ENCODE measurements around the gene ZEB2. TPM values are rescaled to one million over a fixed set of nuclear protein-coding genes. Genes with fewer than 3 reads are reported as not detected.

Gene ZEB2
- total and polyA plus RNA-seq, 2 donors (not counting 3 experiments of a cell fraction or from before 2014, with no cell fraction given): 17.9 to 49.6 TPM

DNA sequence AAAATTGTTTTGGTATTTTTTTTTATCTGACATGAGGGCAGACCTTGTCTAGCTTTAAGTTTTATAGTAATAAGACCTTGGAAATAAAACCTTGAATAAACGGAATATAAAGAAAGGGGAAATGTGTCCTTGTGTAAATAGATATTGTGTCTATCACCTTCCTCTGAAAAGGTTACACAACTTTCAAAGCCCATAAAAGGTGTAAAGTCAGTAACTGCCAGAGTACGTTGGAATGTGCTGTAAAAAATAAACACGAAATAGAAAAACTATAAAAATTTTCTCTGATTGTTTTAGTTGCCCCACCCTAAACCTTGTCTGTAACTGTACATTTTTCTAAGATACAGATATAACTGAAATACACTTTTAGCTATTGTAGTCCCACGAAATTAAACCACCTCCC lies 82.3 kb downstream of the ZEB2 start:
- H4K20me1 ChIP-seq (replicated peaks; ENCODE audit: control insufficient read depth, extremely low read depth, insufficient read depth, low read length): no peaks in the 10 kb centered on the region
- DNase-seq (ENCODE audit: low read depth, low spot score): no peak
- TF ChIP-seq POLR2A (IDR thresholded peaks at IDR 0.05; ENCODE audit: low read depth, low read length) (no peak), JUN (IDR thresholded peaks at IDR 0.05; ENCODE audit: borderline replicate concordance, insufficient read depth, insufficient read length, low read depth) (no peak)
- TF ChIP-seq, protein P1, sequence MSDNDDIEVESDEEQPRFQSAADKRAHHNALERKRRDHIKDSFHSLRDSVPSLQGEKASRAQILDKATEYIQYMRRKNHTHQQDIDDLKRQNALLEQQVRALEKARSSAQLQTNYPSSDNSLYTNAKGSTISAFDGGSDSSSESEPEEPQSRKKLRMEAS (IDR thresholded peaks at IDR 0.05; ENCODE audit: insufficient read depth, insufficient read length): no peak
- peaks cover 27% of the 10 kb centered on the region for H3K79me2 ChIP-seq (ENCODE audit: control insufficient read depth, insufficient read depth, low read length)
- H3K9me1 ChIP-seq (replicated peaks; ENCODE audit: control insufficient read depth, extremely low read depth, insufficient read depth, low read length): no peaks in the 10 kb centered on the region
- ChIA-PET POLR2A (no interaction called here), CTCF (interaction anchor here (4.4 kb wide), 1 partner anchor 13 kb away, joined by 29 read pairs; no protein-coding TSS in a partner anchor)
- H2AFZ ChIP-seq (ENCODE audit: low read depth, low read length): no peak overlapping the region
- H3K4me3 ChIP-seq (replicated peaks in 1 of 3; ENCODE audit: insufficient read depth in 1 of 3, low read depth in 1 of 3, low read length in 3 of 3): no peak overlapping the region
- BruUV-seq (replicated peaks): no TSS peak
- H3K9me3 ChIP-seq (replicated peaks; ENCODE audit: control insufficient read depth, insufficient read depth, low read length): no peaks in the 10 kb centered on the region
- H3K9ac ChIP-seq (replicated peaks; ENCODE audit: extremely low read depth, insufficient read depth, low read length): no peak overlapping the region
- no peak for FAIRE-seq
- intact Hi-C loops (cut with micrococcal nuclease): no loop called here
- H3K4me1 ChIP-seq (ENCODE audit: control insufficient read depth, extremely low read depth, insufficient read depth, low read length): peaks cover 3% of the 10 kb centered on the region
- H3K27ac ChIP-seq (ENCODE audit: insufficient read depth, low read depth, low read length): no peak overlapping the region
- no peaks in the 10 kb centered on the region for H3K27me3 ChIP-seq (ENCODE audit: control insufficient read depth in 2 of 2, insufficient read depth in 2 of 2, low read length in 2 of 2)
- dilution Hi-C loops (cut with MboI; ENCODE audit: extremely low pct_ligation_motif_present, low sequenced_read_pairs): no loop called here
- H3K36me3 ChIP-seq (ENCODE audit: control insufficient read depth in 2 of 2, extremely low read depth in 1 of 2, insufficient read depth in 2 of 2, low read length in 2 of 2): peaks cover 0 to 2% of the 10 kb centered on the region in 2 experiments
- no peak overlapping the region for H3K4me2 ChIP-seq (ENCODE audit: insufficient read depth, low read length)

DNA sequence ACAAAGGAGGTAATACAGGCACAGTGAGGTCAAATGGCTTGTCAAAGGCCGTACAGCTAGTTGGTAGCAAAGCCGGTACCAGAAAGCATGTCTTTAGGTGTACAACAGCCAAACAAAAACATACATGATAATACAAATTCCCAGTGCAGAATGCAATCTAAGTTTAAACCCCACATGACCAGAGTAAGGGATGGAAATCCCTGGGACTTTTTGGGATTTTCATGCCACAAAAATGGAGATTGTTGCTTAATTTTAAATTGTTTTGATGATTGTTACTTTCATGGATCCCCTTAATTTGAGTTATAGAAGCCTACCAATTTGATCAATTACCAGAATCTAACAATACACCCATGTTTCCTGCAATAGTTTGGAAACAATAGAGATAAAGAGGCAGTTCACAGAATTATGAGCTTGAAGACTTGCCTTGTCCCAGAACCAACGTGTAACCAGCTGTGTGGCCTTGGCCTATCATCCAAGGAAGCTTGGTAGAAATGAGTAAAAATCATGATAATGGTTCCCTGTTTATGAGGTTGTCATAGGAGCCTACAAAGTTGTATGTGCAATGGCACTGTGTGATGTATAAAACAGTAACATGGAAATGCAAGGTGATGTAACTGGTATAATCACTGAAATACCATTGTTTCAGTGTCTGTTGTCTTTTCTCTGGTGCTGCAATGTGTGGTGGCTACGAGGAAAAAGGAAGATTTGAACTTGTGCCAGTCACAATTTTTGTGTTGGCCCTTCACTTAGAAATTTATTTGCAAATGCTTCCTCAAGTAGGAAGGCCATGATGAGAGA lies 85.3 kb downstream of the ZEB2 start:
- H4K20me1 ChIP-seq (replicated peaks; ENCODE audit: control insufficient read depth, extremely low read depth, insufficient read depth, low read length): no peaks in the 10 kb centered on the region
- TF ChIP-seq POLR2AphosphoS5 (IDR thresholded peaks at IDR 0.05; ENCODE audit: insufficient read depth, low read depth, low read length) (no peak), JUN (IDR thresholded peaks at IDR 0.05; ENCODE audit: borderline replicate concordance, insufficient read depth, insufficient read length, low read depth) (no peak), CTCF (IDR thresholded peaks at IDR 0.05; ENCODE audit: extremely low read depth in 1 of 2, insufficient read depth in 1 of 2, low read depth in 1 of 2, low read length in 2 of 2) (no peak), MYC (IDR thresholded peaks at IDR 0.05; ENCODE audit: low read depth, low read length) (no peak), GATA2 (IDR thresholded peaks at IDR 0.05; ENCODE audit: insufficient read depth, insufficient read length, low read depth, low read length) (no peak), EZH2 (IDR thresholded peaks at IDR 0.05; ENCODE audit: borderline replicate concordance, low read depth, low read length, severe bottlenecking) (no peak), FOS (IDR thresholded peaks at IDR 0.05; ENCODE audit: borderline replicate concordance, insufficient read depth, low read length) (no peak), POLR2A (IDR thresholded peaks at IDR 0.05; ENCODE audit: low read depth, low read length) (no peak)
- TF ChIP-seq, protein P1 (IDR thresholded peaks at IDR 0.05; ENCODE audit: insufficient read depth, insufficient read length): no peak
- no peak overlapping the region for H3K9ac ChIP-seq (replicated peaks; ENCODE audit: extremely low read depth, insufficient read depth, low read length)
- no peaks in the 10 kb centered on the region for H3K9me3 ChIP-seq (replicated peaks; ENCODE audit: control insufficient read depth, insufficient read depth, low read length)
- dilution Hi-C loops (cut with MboI; ENCODE audit: extremely low pct_ligation_motif_present, low sequenced_read_pairs) (no loop called here), intact Hi-C loops (cut with micrococcal nuclease) (no loop called here)
- no peak overlapping the region for H3K27ac ChIP-seq (ENCODE audit: insufficient read depth, low read depth, low read length)
- DNase-seq (ENCODE audit: low read depth, low spot score) (no peak), FAIRE-seq (no peak)
- H3K79me2 ChIP-seq (ENCODE audit: control insufficient read depth, insufficient read depth, low read length): peaks cover 25% of the 10 kb centered on the region
- peaks cover 3% of the 10 kb centered on the region for H3K4me1 ChIP-seq (ENCODE audit: control insufficient read depth, extremely low read depth, insufficient read depth, low read length)
- H2AFZ ChIP-seq (ENCODE audit: low read depth, low read length): no peak overlapping the region
- CTCF ChIA-PET: interaction anchor here (3.1 kb wide), 1 partner anchor 10 kb away, joined by 12 read pairs; no protein-coding TSS in a partner anchor
- H3K9me1 ChIP-seq (replicated peaks; ENCODE audit: control insufficient read depth, extremely low read depth, insufficient read depth, low read length): no peaks in the 10 kb centered on the region
- H3K36me3 ChIP-seq (ENCODE audit: control insufficient read depth in 2 of 2, extremely low read depth in 1 of 2, insufficient read depth in 2 of 2, low read length in 2 of 2): peaks cover under 1 to 2% of the 10 kb centered on the region in 2 experiments
- no peak overlapping the region for H3K4me3 ChIP-seq (replicated peaks in 1 of 3; ENCODE audit: insufficient read depth in 1 of 3, low read depth in 1 of 3, low read length in 3 of 3)
- BruUV-seq (replicated peaks): no TSS peak
- no peaks in the 10 kb centered on the region for H3K27me3 ChIP-seq (ENCODE audit: control insufficient read depth in 2 of 2, insufficient read depth in 2 of 2, low read length in 2 of 2)
- H3K4me2 ChIP-seq (ENCODE audit: insufficient read depth, low read length): no peak overlapping the region
- POLR2A ChIA-PET: no interaction called here

Measured in endothelial cell of umbilical vein (primary cell).